ENCODE measurements around the gene CNOT8. TPM values are rescaled to one million over a fixed set of nuclear protein-coding genes. Genes with fewer than 3 reads are reported as not detected.

Gene CNOT8
- total and polyA plus RNA-seq, 2 donors (not counting 3 experiments of a cell fraction or from before 2014, with no cell fraction given), result 42.6 to 53.7 TPM

GRCh38 chr5:154885439-154885838 is 27.0 kb downstream of the CNOT8 start:
- DNase-seq (ENCODE audit: low read depth, low spot score) (no peak), FAIRE-seq (no peak)
- H3K9me1 ChIP-seq (replicated peaks; ENCODE audit: control insufficient read depth, extremely low read depth, insufficient read depth, low read length), result no peaks in the 10 kb centered on the region
- ChIA-PET CTCF (no interaction called here), POLR2A (no interaction called here)
- no peak overlapping the region for H3K9ac ChIP-seq (replicated peaks; ENCODE audit: extremely low read depth, insufficient read depth, low read length)
- H2AFZ ChIP-seq (ENCODE audit: low read depth, low read length), result no peak overlapping the region
- no TSS peak for BruUV-seq (replicated peaks)
- peaks cover 7% of the 10 kb centered on the region for H3K4me1 ChIP-seq (ENCODE audit: control insufficient read depth, extremely low read depth, insufficient read depth, low read length)
- no peaks in the 10 kb centered on the region for H4K20me1 ChIP-seq (replicated peaks; ENCODE audit: control insufficient read depth, extremely low read depth, insufficient read depth, low read length)
- no peaks in the 10 kb centered on the region for H3K27me3 ChIP-seq (ENCODE audit: control insufficient read depth in 2 of 2, insufficient read depth in 2 of 2, low read length in 2 of 2)
- intact Hi-C loops (cut with micrococcal nuclease), result no loop called here
- H3K27ac ChIP-seq (ENCODE audit: insufficient read depth, low read depth, low read length), result no peak overlapping the region
- dilution Hi-C loops (cut with MboI; ENCODE audit: extremely low pct_ligation_motif_present, low sequenced_read_pairs), result no loop called here
- peaks cover 21 to 24% of the 10 kb centered on the region in 2 experiments for H3K36me3 ChIP-seq (ENCODE audit: control insufficient read depth in 2 of 2, extremely low read depth in 1 of 2, insufficient read depth in 2 of 2, low read length in 2 of 2)
- H3K4me2 ChIP-seq (ENCODE audit: insufficient read depth, low read length), result no peak overlapping the region
- TF ChIP-seq CTCF (IDR thresholded peaks at IDR 0.05; ENCODE audit: extremely low read depth in 1 of 2, insufficient read depth in 1 of 2, low read depth in 1 of 2, low read length in 2 of 2), result no peak
- no peak for TF ChIP-seq GATA2 (IDR thresholded peaks at IDR 0.05; ENCODE audit: insufficient read depth, insufficient read length, low read depth, low read length)
- TF ChIP-seq MAX (IDR thresholded peaks at IDR 0.05; ENCODE audit: insufficient read depth, insufficient read length), result no peak
- TF ChIP-seq MYC (IDR thresholded peaks at IDR 0.05; ENCODE audit: low read depth, low read length), result no peak
- no peak for TF ChIP-seq POLR2AphosphoS5 (IDR thresholded peaks at IDR 0.05; ENCODE audit: insufficient read depth, low read depth, low read length)
- TF ChIP-seq EZH2 (IDR thresholded peaks at IDR 0.05; ENCODE audit: borderline replicate concordance, low read depth, low read length, severe bottlenecking), result no peak
- no peak for TF ChIP-seq FOS (IDR thresholded peaks at IDR 0.05; ENCODE audit: borderline replicate concordance, insufficient read depth, low read length)
- TF ChIP-seq POLR2A (IDR thresholded peaks at IDR 0.05; ENCODE audit: low read depth, low read length), result no peak
- TF ChIP-seq JUN (IDR thresholded peaks at IDR 0.05; ENCODE audit: borderline replicate concordance, insufficient read depth, insufficient read length, low read depth), result no peak
- H3K79me2 ChIP-seq (ENCODE audit: control insufficient read depth, insufficient read depth, low read length), result no peaks in the 10 kb centered on the region
- no peak overlapping the region for H3K4me3 ChIP-seq (replicated peaks in 1 of 3; ENCODE audit: insufficient read depth in 1 of 3, low read depth in 1 of 3, low read length in 3 of 3)
- peaks cover 9% of the 10 kb centered on the region for H3K9me3 ChIP-seq (replicated peaks; ENCODE audit: control insufficient read depth, insufficient read depth, low read length)

Measured in endothelial cell of umbilical vein (primary cell).